HEK293 (cell line): ENCODE measurements around the gene ABHD16B.

Source experiments
- CTCF ChIA-PET: fragments of 350-600 bp; formaldehyde crosslinking; extraction: SDS; loops from one replicate; lab custom pipeline; 2021; ENCODE audit warnings: antibody characterized with exemption; lab: Yijun Ruan, JAX
- POLR2A ChIA-PET: fragments of 300-600 bp; formaldehyde crosslinking; extraction: SDS; loops from one replicate; lab custom pipeline; 2020; ENCODE audit warnings: antibody characterized with exemption, inconsistent platforms; lab: Yijun Ruan, JAX
- H3K27ac ChIP-seq: fragments of 200-500 bp; sonication (Bioruptor generic); 2 replicates; pipeline ENCODE4 v1.5.1; 2014; ENCODE audit warnings: low read depth, low read length, control low read depth, inconsistent platforms; ENCODE audit errors: extremely low read depth
- H3K36me3 ChIP-seq, 2 experiments: fragments of 200-500 bp in 1 of 2; sonication (Bioruptor generic) in 1 of 2; 1 replicate in 1 of 2; 2 replicates in 1 of 2; pipeline ENCODE4 v1.5.1; 2014 to 2017; ENCODE audit warnings: inconsistent platforms in 2 of 2, low read length in 2 of 2; ENCODE audit not compliant: control insufficient read depth in 2 of 2, insufficient read depth in 1 of 2
- H3K4me1 ChIP-seq: fragments of 200-500 bp; sonication (Bioruptor generic); 2 replicates; pipeline ENCODE4 v1.5.1; 2014; ENCODE audit warnings: mild to moderate bottlenecking, low read length, inconsistent platforms; ENCODE audit not compliant: control insufficient read depth, insufficient read depth
- H3K4me3 ChIP-seq: 2 replicates; pipeline ENCODE4 v1.5.1; 2011; ENCODE audit warnings: low read depth, mild to moderate bottlenecking, control low read depth, low read length, moderate library complexity
- H3K9me3 ChIP-seq: fragments of 200-500 bp; sonication (Bioruptor generic); 2 replicates; pipeline ENCODE4 v1.5.1; 2014; ENCODE audit warnings: low read depth, low read length, inconsistent platforms; ENCODE audit not compliant: control insufficient read depth, insufficient read depth
- EGR2 ChIP-seq: fragments of 450-650 bp; formaldehyde crosslinking; IDR thresholded peaks from 2 replicates; pipeline ENCODE4 v1.5.1; 2016; ENCODE audit warnings: low read depth, missing biosample characterization, missing genetic modification characterization
- HOXA7 ChIP-seq: sonication (generic); formaldehyde crosslinking; IDR thresholded peaks from 2 replicates; pipeline ENCODE4 v1.8.1; 2022; ENCODE audit warnings: missing genetic modification reagents, borderline replicate concordance
- KLF1 ChIP-seq: fragments of 450-650 bp; formaldehyde crosslinking; IDR thresholded peaks from 2 replicates; pipeline ENCODE4 v1.5.1; 2016; ENCODE audit warnings: missing biosample characterization, missing genetic modification characterization
- SCRT1 ChIP-seq: fragments of 450-650 bp; formaldehyde crosslinking; IDR thresholded peaks from 2 replicates; pipeline ENCODE4 v1.5.1; 2016; ENCODE audit warnings: missing biosample characterization, missing genetic modification characterization, borderline replicate concordance
- ZBTB17 ChIP-seq: fragments of 450-650 bp; formaldehyde crosslinking; IDR thresholded peaks from 2 replicates; pipeline ENCODE4 v1.5.1; 2016; ENCODE audit warnings: missing biosample characterization, missing genetic modification characterization
- ZBTB20 ChIP-seq: fragments of 450-650 bp; formaldehyde crosslinking; IDR thresholded peaks from 2 replicates; pipeline ENCODE4 v1.5.1; 2016; ENCODE audit warnings: missing biosample characterization, missing genetic modification characterization
- ZNF10 ChIP-seq: fragments of 450-650 bp; formaldehyde crosslinking; IDR thresholded peaks from 2 replicates; pipeline ENCODE4 v1.5.1; 2017; ENCODE audit warnings: missing biosample characterization, missing genetic modification characterization
- ZNF16 ChIP-seq: fragments of 450-650 bp; formaldehyde crosslinking; IDR thresholded peaks from 2 replicates; pipeline ENCODE4 v1.5.1; 2016; ENCODE audit warnings: low read depth, missing biosample characterization, missing genetic modification characterization
- ZNF2 ChIP-seq: fragments of 450-650 bp; formaldehyde crosslinking; IDR thresholded peaks from 2 replicates; pipeline ENCODE4 v1.5.1; 2016; ENCODE audit warnings: missing biosample characterization, missing genetic modification characterization
- ZNF202 ChIP-seq: fragments of 450-650 bp; formaldehyde crosslinking; IDR thresholded peaks from 2 replicates; pipeline ENCODE4 v1.5.1; 2016; ENCODE audit warnings: missing biosample characterization, missing genetic modification characterization, borderline replicate concordance
- ZNF341 ChIP-seq: fragments of 450-650 bp; formaldehyde crosslinking; IDR thresholded peaks from 2 replicates; pipeline ENCODE4; 2016; ENCODE audit warnings: low read depth, missing biosample characterization, missing genetic modification characterization
- ZNF561 ChIP-seq: fragments of 450-650 bp; IDR thresholded peaks from 2 replicates; pipeline ENCODE4 v1.5.1; 2018; ENCODE audit warnings: missing biosample characterization, missing genetic modification characterization, borderline replicate concordance
- ZNF600 ChIP-seq: fragments of 450-650 bp; formaldehyde crosslinking; IDR thresholded peaks from 2 replicates; pipeline ENCODE4 v1.5.1; 2016; ENCODE audit warnings: missing biosample characterization, missing genetic modification characterization
- ZNF610 ChIP-seq: fragments of 450-650 bp; formaldehyde crosslinking; IDR thresholded peaks from 2 replicates; pipeline ENCODE4 v1.5.1; 2016; ENCODE audit warnings: missing biosample characterization, missing genetic modification characterization, borderline replicate concordance
- ZNF621 ChIP-seq: fragments of 450-650 bp; formaldehyde crosslinking; IDR thresholded peaks from 2 replicates; pipeline ENCODE4 v1.5.1; 2017; ENCODE audit warnings: missing biosample characterization, missing genetic modification characterization
- ZNF792 ChIP-seq: fragments of 450-650 bp; formaldehyde crosslinking; IDR thresholded peaks from 2 replicates; pipeline ENCODE4 v1.5.1; 2016; ENCODE audit warnings: missing biosample characterization, missing genetic modification characterization
- ZXDB ChIP-seq: fragments of 450-650 bp; formaldehyde crosslinking; IDR thresholded peaks from 2 replicates; pipeline ENCODE4 v1.5.1; 2016; ENCODE audit warnings: missing biosample characterization, missing genetic modification characterization
- TF ChIP-seq, protein P1 (sequence below): sonication (generic); formaldehyde crosslinking; IDR thresholded peaks from 2 replicates; pipeline ENCODE4 v1.8.1; 2022; ENCODE audit warnings: mild to moderate bottlenecking, moderate library complexity, missing genetic modification reagents
- TF ChIP-seq, protein P2 (sequence below): fragments of 450-650 bp; formaldehyde crosslinking; IDR thresholded peaks from 2 replicates; pipeline ENCODE4 v1.5.1; 2016; ENCODE audit warnings: missing biosample characterization, missing genetic modification characterization
- TF ChIP-seq, protein P3 (sequence below): fragments of 450-650 bp; formaldehyde crosslinking; IDR thresholded peaks from 2 replicates; pipeline ENCODE4 v1.5.1; 2016; ENCODE audit warnings: missing biosample characterization, missing genetic modification characterization, borderline replicate concordance
- TF ChIP-seq, protein P4 (sequence below): fragments of 450-650 bp; IDR thresholded peaks from 2 replicates; pipeline ENCODE4 v1.5.1; 2018; ENCODE audit warnings: missing biosample characterization, missing genetic modification characterization
- TF ChIP-seq, protein P5 (sequence below): fragments of 450-650 bp; formaldehyde crosslinking; IDR thresholded peaks from 2 replicates; pipeline ENCODE4 v1.5.1; 2016; ENCODE audit warnings: missing biosample characterization, missing genetic modification characterization

ABHD16B gene

DNA sequence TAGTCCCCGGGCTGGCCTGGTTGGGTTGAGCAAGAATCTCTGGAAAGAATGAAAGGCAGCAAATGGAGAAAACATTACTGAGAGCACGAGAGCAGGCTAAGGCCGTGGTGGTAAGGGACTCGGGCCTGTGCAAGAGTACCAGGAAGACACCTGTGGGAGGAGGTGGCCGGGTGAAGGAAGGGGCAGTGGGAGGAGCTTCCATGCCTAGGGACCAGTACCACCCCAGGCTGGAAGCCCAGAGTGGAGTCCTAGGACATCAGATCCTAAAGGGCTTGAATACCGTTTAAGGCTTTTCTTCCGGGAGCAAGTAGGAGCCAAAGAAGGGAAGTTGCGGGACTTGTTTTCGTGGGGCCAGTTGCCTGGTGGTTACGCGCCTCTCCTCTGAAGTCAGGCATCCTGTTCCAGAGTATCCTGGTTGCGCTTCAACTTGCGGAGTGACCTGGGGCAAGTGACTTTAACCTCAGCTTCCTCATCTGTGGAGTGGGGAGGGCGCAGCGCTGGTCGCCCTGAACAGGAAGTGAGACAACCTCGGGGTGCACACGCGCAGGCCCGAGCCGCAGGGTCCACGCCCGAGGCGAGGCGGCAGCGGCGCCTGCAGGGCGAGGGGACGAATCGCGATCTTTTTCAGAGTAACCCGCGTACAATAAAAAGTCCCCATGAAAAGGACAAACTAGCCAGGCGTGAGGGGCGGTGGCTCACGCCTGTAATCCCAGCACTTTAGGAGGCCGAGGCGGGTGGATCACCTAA, 2.7 kb downstream of the ABHD16B start:
- no peaks in the 10 kb centered on the region for H3K9me3 ChIP-seq
- H3K4me1 ChIP-seq: no peaks in the 10 kb centered on the region
- H3K36me3 ChIP-seq: peaks cover 4 to 32% of the 10 kb centered on the region in 2 experiments; a peak in 2 of 3 replicates
- H3K4me3 ChIP-seq: peak overlapping the region; percentile 73
- POLR2A ChIA-PET: interaction anchor here (1.0 to 3.4 kb wide), 14 partner anchors 8 to 206 kb away, joined by 3 to 18 read pairs (median 8); partner anchors contain the start of genes ARFRP1, DNAJC5, LIME1 and PRPF6
- CTCF ChIA-PET: interaction anchor here (0.7 to 1.4 kb wide), 7 partner anchors 63 to 198 kb away, joined by 3 to 5 read pairs (median 4); no protein-coding TSS in a partner anchor
- H3K27ac ChIP-seq: peak overlapping the region; percentile 67
- TF ChIP-seq ZNF202 (tag by site-specific recombination) (no peak), ZNF10 (no peak; the same call in 1 of the 2 replicates), ZNF561 (tag by site-specific recombination) (peak; percentile 66), SCRT1 (tag by site-specific recombination) (peak; percentile 77; the same call in 1 of the 2 replicates), ZNF16 (tag by site-specific recombination) (no peak), EGR2 (no peak), KLF1 (peak; percentile 81), ZNF610 (no peak; the same call in 1 of the 2 replicates), ZNF600 (0 out of 2 replicates have a peak, but pooled peaks have one; percentile 17), ZBTB17 (peak; percentile 38), ZBTB20 (tag by site-specific recombination) (peak; percentile 84), ZNF2 (tag by site-specific recombination) (0 out of 2 replicates have a peak, but pooled peaks have one; percentile 14), ZNF341 (tag by site-specific recombination) (no peak), ZXDB (tag by site-specific recombination) (peak; percentile 5; the same call in 1 of the 2 replicates), HOXA7 (no peak), ZNF792 (no peak), ZNF621 (tag by site-specific recombination) (no peak)
- TF ChIP-seq, protein P1, sequence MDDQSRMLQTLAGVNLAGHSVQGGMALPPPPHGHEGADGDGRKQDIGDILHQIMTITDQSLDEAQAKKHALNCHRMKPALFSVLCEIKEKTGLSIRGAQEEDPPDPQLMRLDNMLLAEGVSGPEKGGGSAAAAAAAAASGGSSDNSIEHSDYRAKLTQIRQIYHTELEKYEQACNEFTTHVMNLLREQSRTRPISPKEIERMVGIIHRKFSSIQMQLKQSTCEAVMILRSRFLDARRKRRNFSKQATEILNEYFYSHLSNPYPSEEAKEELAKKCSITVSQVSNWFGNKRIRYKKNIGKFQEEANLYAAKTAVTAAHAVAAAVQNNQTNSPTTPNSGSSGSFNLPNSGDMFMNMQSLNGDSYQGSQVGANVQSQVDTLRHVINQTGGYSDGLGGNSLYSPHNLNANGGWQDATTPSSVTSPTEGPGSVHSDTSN (CRISPR knock-in tag): no peak
- TF ChIP-seq, protein P2, sequence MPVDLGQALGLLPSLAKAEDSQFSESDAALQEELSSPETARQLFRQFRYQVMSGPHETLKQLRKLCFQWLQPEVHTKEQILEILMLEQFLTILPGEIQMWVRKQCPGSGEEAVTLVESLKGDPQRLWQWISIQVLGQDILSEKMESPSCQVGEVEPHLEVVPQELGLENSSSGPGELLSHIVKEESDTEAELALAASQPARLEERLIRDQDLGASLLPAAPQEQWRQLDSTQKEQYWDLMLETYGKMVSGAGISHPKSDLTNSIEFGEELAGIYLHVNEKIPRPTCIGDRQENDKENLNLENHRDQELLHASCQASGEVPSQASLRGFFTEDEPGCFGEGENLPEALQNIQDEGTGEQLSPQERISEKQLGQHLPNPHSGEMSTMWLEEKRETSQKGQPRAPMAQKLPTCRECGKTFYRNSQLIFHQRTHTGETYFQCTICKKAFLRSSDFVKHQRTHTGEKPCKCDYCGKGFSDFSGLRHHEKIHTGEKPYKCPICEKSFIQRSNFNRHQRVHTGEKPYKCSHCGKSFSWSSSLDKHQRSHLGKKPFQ (tag by site-specific recombination): no peak
- TF ChIP-seq, protein P3, sequence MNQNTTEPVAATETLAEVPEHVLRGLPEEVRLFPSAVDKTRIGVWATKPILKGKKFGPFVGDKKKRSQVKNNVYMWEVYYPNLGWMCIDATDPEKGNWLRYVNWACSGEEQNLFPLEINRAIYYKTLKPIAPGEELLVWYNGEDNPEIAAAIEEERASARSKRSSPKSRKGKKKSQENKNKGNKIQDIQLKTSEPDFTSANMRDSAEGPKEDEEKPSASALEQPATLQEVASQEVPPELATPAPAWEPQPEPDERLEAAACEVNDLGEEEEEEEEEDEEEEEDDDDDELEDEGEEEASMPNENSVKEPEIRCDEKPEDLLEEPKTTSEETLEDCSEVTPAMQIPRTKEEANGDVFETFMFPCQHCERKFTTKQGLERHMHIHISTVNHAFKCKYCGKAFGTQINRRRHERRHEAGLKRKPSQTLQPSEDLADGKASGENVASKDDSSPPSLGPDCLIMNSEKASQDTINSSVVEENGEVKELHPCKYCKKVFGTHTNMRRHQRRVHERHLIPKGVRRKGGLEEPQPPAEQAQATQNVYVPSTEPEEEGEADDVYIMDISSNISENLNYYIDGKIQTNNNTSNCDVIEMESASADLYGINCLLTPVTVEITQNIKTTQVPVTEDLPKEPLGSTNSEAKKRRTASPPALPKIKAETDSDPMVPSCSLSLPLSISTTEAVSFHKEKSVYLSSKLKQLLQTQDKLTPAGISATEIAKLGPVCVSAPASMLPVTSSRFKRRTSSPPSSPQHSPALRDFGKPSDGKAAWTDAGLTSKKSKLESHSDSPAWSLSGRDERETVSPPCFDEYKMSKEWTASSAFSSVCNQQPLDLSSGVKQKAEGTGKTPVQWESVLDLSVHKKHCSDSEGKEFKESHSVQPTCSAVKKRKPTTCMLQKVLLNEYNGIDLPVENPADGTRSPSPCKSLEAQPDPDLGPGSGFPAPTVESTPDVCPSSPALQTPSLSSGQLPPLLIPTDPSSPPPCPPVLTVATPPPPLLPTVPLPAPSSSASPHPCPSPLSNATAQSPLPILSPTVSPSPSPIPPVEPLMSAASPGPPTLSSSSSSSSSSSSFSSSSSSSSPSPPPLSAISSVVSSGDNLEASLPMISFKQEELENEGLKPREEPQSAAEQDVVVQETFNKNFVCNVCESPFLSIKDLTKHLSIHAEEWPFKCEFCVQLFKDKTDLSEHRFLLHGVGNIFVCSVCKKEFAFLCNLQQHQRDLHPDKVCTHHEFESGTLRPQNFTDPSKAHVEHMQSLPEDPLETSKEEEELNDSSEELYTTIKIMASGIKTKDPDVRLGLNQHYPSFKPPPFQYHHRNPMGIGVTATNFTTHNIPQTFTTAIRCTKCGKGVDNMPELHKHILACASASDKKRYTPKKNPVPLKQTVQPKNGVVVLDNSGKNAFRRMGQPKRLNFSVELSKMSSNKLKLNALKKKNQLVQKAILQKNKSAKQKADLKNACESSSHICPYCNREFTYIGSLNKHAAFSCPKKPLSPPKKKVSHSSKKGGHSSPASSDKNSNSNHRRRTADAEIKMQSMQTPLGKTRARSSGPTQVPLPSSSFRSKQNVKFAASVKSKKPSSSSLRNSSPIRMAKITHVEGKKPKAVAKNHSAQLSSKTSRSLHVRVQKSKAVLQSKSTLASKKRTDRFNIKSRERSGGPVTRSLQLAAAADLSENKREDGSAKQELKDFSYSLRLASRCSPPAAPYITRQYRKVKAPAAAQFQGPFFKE (tag by site-specific recombination): no peak
- TF ChIP-seq, protein P4, sequence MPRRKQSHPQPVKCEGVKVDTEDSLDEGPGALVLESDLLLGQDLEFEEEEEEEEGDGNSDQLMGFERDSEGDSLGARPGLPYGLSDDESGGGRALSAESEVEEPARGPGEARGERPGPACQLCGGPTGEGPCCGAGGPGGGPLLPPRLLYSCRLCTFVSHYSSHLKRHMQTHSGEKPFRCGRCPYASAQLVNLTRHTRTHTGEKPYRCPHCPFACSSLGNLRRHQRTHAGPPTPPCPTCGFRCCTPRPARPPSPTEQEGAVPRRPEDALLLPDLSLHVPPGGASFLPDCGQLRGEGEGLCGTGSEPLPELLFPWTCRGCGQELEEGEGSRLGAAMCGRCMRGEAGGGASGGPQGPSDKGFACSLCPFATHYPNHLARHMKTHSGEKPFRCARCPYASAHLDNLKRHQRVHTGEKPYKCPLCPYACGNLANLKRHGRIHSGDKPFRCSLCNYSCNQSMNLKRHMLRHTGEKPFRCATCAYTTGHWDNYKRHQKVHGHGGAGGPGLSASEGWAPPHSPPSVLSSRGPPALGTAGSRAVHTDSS (tag by site-specific recombination): no peak
- TF ChIP-seq, protein P5, sequence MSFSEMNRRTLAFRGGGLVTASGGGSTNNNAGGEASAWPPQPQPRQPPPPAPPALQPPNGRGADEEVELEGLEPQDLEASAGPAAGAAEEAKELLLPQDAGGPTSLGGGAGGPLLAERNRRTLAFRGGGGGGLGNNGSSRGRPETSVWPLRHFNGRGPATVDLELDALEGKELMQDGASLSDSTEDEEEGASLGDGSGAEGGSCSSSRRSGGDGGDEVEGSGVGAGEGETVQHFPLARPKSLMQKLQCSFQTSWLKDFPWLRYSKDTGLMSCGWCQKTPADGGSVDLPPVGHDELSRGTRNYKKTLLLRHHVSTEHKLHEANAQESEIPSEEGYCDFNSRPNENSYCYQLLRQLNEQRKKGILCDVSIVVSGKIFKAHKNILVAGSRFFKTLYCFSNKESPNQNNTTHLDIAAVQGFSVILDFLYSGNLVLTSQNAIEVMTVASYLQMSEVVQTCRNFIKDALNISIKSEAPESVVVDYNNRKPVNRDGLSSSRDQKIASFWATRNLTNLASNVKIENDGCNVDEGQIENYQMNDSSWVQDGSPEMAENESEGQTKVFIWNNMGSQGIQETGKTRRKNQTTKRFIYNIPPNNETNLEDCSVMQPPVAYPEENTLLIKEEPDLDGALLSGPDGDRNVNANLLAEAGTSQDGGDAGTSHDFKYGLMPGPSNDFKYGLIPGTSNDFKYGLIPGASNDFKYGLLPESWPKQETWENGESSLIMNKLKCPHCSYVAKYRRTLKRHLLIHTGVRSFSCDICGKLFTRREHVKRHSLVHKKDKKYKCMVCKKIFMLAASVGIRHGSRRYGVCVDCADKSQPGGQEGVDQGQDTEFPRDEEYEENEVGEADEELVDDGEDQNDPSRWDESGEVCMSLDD (tag by site-specific recombination): peak; percentile 87
